H1 (cell line): ENCODE measurements around the gene SH3TC2. TPM values are rescaled to one million over a fixed set of nuclear protein-coding genes. Genes with fewer than 3 reads are reported as not detected.

ENCODE experiments used
- CTCF ChIA-PET: fragments of 300-600 bp; sonication (Branson Sonifier 250); formaldehyde crosslinking; loops from one replicate; lab custom pipeline; 2021; ENCODE audit not compliant: partially characterized antibody; lab: Charles Lee
- POLR2A ChIA-PET: fragments of 300-600 bp; sonication (Branson Sonifier 250); formaldehyde crosslinking; loops from one replicate; lab custom pipeline; 2021; ENCODE audit warnings: inconsistent platforms; ENCODE audit not compliant: partially characterized antibody; lab: Charles Lee
- DNase-seq, 2 experiments: peaks; one replicate each; pipeline versions ENCODE4 v3.0.0 to v3.0.0-alpha.2; 2010 to 2022; ENCODE audit warnings: low spot score in 2 of 2, low read depth in 1 of 2, mixed read lengths in 1 of 2
- FAIRE-seq: peaks from 2 replicates; lab custom pipeline; 2011; peaks lifted over from hg19 to GRCh38; lab: Jason Lieb, UNC
- H2AFZ ChIP-seq: 2 replicates; pipeline ENCODE4 v1.8.1; 2012; ENCODE audit warnings: low read length, inconsistent platforms
- H2AK5ac ChIP-seq: 2 replicates; pipeline ENCODE4 v1.6.1; 2013; ENCODE audit warnings: low read depth, low read length
- H2BK120ac ChIP-seq: replicated peaks from 2 replicates; pipeline ENCODE3; 2013; ENCODE audit warnings: low read depth, low read length, inconsistent platforms
- H2BK12ac ChIP-seq: 2 replicates; pipeline ENCODE4 v1.6.1; 2013; ENCODE audit warnings: low read depth, low read length
- H2BK15ac ChIP-seq: 2 replicates; pipeline ENCODE4 v1.6.1; 2013; ENCODE audit warnings: low read length
- H2BK20ac ChIP-seq: 2 replicates; pipeline ENCODE4 v1.6.1; 2013; ENCODE audit warnings: low read length
- H2BK5ac ChIP-seq: 2 replicates; pipeline ENCODE4 v1.6.1; 2013; ENCODE audit warnings: low read depth, low read length
- H3K14ac ChIP-seq: 2 replicates; pipeline ENCODE4 v1.6.1; 2013; ENCODE audit warnings: inconsistent platforms; ENCODE audit not compliant: insufficient read length
- H3K18ac ChIP-seq: 2 replicates; pipeline ENCODE4 v1.6.1; 2013; ENCODE audit warnings: low read length; ENCODE audit errors: extremely low read depth
- H3K23ac ChIP-seq: 2 replicates; pipeline ENCODE4 v1.6.1; 2013; ENCODE audit warnings: inconsistent platforms; ENCODE audit not compliant: insufficient read length
- H3K23me2 ChIP-seq: 2 replicates; pipeline ENCODE4 v1.6.1; 2013; ENCODE audit warnings: low read depth, low read length
- H3K27ac ChIP-seq: 2 replicates; pipeline ENCODE4 v1.6.1; 2011; ENCODE audit warnings: low read depth, low read length, inconsistent platforms
- H3K27me3 ChIP-seq, 4 experiments: replicated peaks in 1 of 4; 1 replicate in 1 of 4; 2 replicates in 3 of 4; pipeline versions ENCODE4 v1.6.1 to v1.8.1; 2011 to 2013; ENCODE audit warnings: low read length in 3 of 4, mild to moderate bottlenecking in 3 of 4, inconsistent platforms in 2 of 4, mixed read lengths in 2 of 4, moderate library complexity in 1 of 4; ENCODE audit not compliant: control insufficient read depth in 3 of 4, insufficient read depth in 3 of 4; ENCODE audit errors: extremely low read depth in 1 of 4
- H3K36me3 ChIP-seq, 4 experiments: 2 replicates each; pipeline versions ENCODE4 v1.6.1 to v1.8.1; 2011 to 2013; ENCODE audit warnings: mild to moderate bottlenecking in 4 of 4, low read length in 3 of 4, moderate library complexity in 2 of 4, control low read depth in 1 of 4, inconsistent platforms in 1 of 4; ENCODE audit not compliant: insufficient read depth in 4 of 4, control insufficient read depth in 2 of 4
- H3K4ac ChIP-seq: replicated peaks from 2 replicates; pipeline ENCODE3; 2013; ENCODE audit warnings: low read length, low read depth, mixed read lengths, inconsistent platforms; ENCODE audit not compliant: insufficient read length
- H3K4me1 ChIP-seq, 4 experiments: replicated peaks in 1 of 4; 1 replicate in 1 of 4; 2 replicates in 3 of 4; pipeline versions ENCODE4 v1.6.1 to v1.8.1; 2011 to 2013; ENCODE audit warnings: low read length in 3 of 4, inconsistent platforms in 2 of 4, mixed read lengths in 1 of 4; ENCODE audit not compliant: insufficient read depth in 4 of 4, control insufficient read depth in 3 of 4
- H3K4me2 ChIP-seq, 2 experiments: 2 replicates each; pipeline versions ENCODE4 v1.6.1 to v1.8.1; 2011 to 2013; ENCODE audit warnings: low read depth in 2 of 2, low read length in 2 of 2, control low read depth in 1 of 2, inconsistent platforms in 1 of 2, mild to moderate bottlenecking in 1 of 2; ENCODE audit not compliant: insufficient read depth in 1 of 2
- H3K4me3 ChIP-seq, 4 experiments: fragments of 200-600, 300-600 bp in 1 of 4; sonication (generic), shearing (Covaris generic), sonication (Bioruptor Twin) in 1 of 4; 2 replicates each; pipeline versions ENCODE4 v1.5.1 to v1.8.1; 2011 to 2016; ENCODE audit warnings: low read length in 4 of 4, low read depth in 3 of 4, control low read depth in 2 of 4, inconsistent platforms in 2 of 4, mild to moderate bottlenecking in 2 of 4, mixed read lengths in 1 of 4, moderate library complexity in 1 of 4; ENCODE audit not compliant: insufficient read depth in 2 of 4; ENCODE audit errors: extremely low read depth in 1 of 4
- H3K56ac ChIP-seq: replicated peaks from 2 replicates; pipeline ENCODE3; 2013; ENCODE audit warnings: low read depth, mild to moderate bottlenecking, mixed read lengths, low read length, inconsistent platforms; ENCODE audit not compliant: insufficient read length
- H3K79me1 ChIP-seq: 2 replicates; pipeline ENCODE4 v1.6.1; 2013; ENCODE audit warnings: low read depth, low read length, control low read depth
- H3K79me2 ChIP-seq, 2 experiments: 2 replicates each; pipeline versions ENCODE4 v1.6.1 to v1.8.1; 2012 to 2013; ENCODE audit warnings: low read length in 2 of 2, mild to moderate bottlenecking in 2 of 2, inconsistent platforms in 1 of 2; ENCODE audit not compliant: insufficient read depth in 2 of 2, control insufficient read depth in 1 of 2
- H3K9ac ChIP-seq, 4 experiments: replicated peaks in 1 of 4; 1 replicate in 1 of 4; 2 replicates in 3 of 4; pipeline versions ENCODE4 v1.6.1 to v1.8.1; 2011 to 2013; ENCODE audit warnings: low read depth in 3 of 4, low read length in 3 of 4, control low read depth in 2 of 4, mild to moderate bottlenecking in 2 of 4, moderate library complexity in 2 of 4, inconsistent platforms in 1 of 4; ENCODE audit errors: extremely low read depth in 1 of 4
- H3K9me3 ChIP-seq, 2 experiments: 2 replicates each; pipeline versions ENCODE4 v1.6.1 to v1.8.1; 2012 to 2013; ENCODE audit warnings: mild to moderate bottlenecking in 2 of 2, moderate library complexity in 2 of 2, control low read depth in 1 of 2, inconsistent platforms in 1 of 2, low read depth in 1 of 2, low read length in 1 of 2, mixed read lengths in 1 of 2; ENCODE audit not compliant: insufficient read depth in 2 of 2
- H4K20me1 ChIP-seq, 2 experiments: replicated peaks in 1 of 2; 2 replicates each; pipeline versions ENCODE3 to v1.8.1; 2011 to 2013; ENCODE audit warnings: inconsistent platforms in 2 of 2, low read length in 2 of 2, mild to moderate bottlenecking in 1 of 2; ENCODE audit not compliant: insufficient read depth in 2 of 2, control insufficient read depth in 1 of 2
- H4K5ac ChIP-seq: 2 replicates; pipeline ENCODE4 v1.6.1; 2013; ENCODE audit warnings: low read length, low read depth, mixed read lengths, inconsistent platforms; ENCODE audit not compliant: insufficient read length
- H4K8ac ChIP-seq: 2 replicates; pipeline ENCODE4 v1.8.0; 2013; ENCODE audit warnings: mild to moderate bottlenecking, moderate library complexity, low read length, inconsistent platforms; ENCODE audit not compliant: insufficient read depth; ENCODE audit errors: extremely low read depth
- H4K91ac ChIP-seq: replicated peaks from 2 replicates; pipeline ENCODE3; 2013; ENCODE audit warnings: low read length, mixed read lengths, inconsistent platforms; ENCODE audit not compliant: insufficient read length
- CBX5 ChIP-seq: fragments of 300-800, 300-1000 bp; sonication (generic); IDR thresholded peaks from 2 replicates; pipeline ENCODE4 v1.7.1; 2016; ENCODE audit warnings: antibody characterized with exemption, low read length, low read depth
- EP300 ChIP-seq, 2 experiments: IDR thresholded peaks; 1 replicate in 1 of 2; 2 replicates in 1 of 2; pipeline ENCODE4 v1.6.1; 2011 to 2012; ENCODE audit warnings: low read depth in 2 of 2, low read length in 2 of 2, mild to moderate bottlenecking in 2 of 2, borderline replicate concordance in 1 of 2, inconsistent platforms in 1 of 2, moderate library complexity in 1 of 2
- HDAC6 ChIP-seq: IDR thresholded peaks from one replicate; pipeline ENCODE4 v1.7.1; 2012; ENCODE audit warnings: low read depth, mild to moderate bottlenecking, inconsistent platforms, low read length, moderate library complexity
- MAFK ChIP-seq: IDR thresholded peaks from 2 replicates; pipeline ENCODE4 v1.6.1; 2012; ENCODE audit warnings: low read depth, mild to moderate bottlenecking, improper control_type of control experiment, low read length
- PHF8 ChIP-seq: fragments of 200-600 bp; sonication (generic); conservative IDR thresholded peaks from 2 replicates; pipeline ENCODE4 v1.7.1; 2012; ENCODE audit warnings: low read depth, mild to moderate bottlenecking, inconsistent platforms, low read length, moderate library complexity
- RBBP5 ChIP-seq: IDR thresholded peaks from 2 replicates; pipeline ENCODE4 v1.7.1; 2012; ENCODE audit warnings: low read depth, mild to moderate bottlenecking, inconsistent platforms, low read length, moderate library complexity, borderline replicate concordance
- SIX5 ChIP-seq: IDR thresholded peaks from 2 replicates; pipeline ENCODE4 v1.6.1; 2011; ENCODE audit warnings: mild to moderate bottlenecking, low read depth, low read length
- SP1 ChIP-seq: IDR thresholded peaks from 2 replicates; pipeline ENCODE4 v1.6.1; 2011; ENCODE audit warnings: low read depth, low read length
- TAF1 ChIP-seq: IDR thresholded peaks from 2 replicates; pipeline ENCODE4 v1.6.1; 2011; ENCODE audit warnings: mild to moderate bottlenecking, low read depth, low read length
- TAF7 ChIP-seq: optimal IDR thresholded peaks from 2 replicates; pipeline ENCODE3; 2011; ENCODE audit warnings: low read depth, mild to moderate bottlenecking, inconsistent platforms, low read length, moderate library complexity, borderline replicate concordance
- WGBS, 2 experiments: shearing (Covaris generic) in 1 of 2; methylation state at CpG; one replicate each; pipeline versions ENCODE4 v1.1.6 to v1.1.7; 2013 to 2015; ENCODE audit warnings: low lambda C conversion rate in 2 of 2, mixed read lengths in 2 of 2, inconsistent platforms in 1 of 2, low coverage in 1 of 2, missing lambda C conversion rate in 1 of 2; ENCODE audit not compliant: insufficient replicate concordance in 2 of 2, insufficient coverage in 1 of 2, insufficient read length in 1 of 2; ENCODE audit errors: extremely low coverage in 1 of 2, missing lambda C conversion rate in 1 of 2; 5-methylcytosine and 5-hydroxymethylcytosine counted together
- polyA plus RNA-seq, 7 experiments: library from polyadenylated mRNA; depleted of rRNA in 3 of 7; stranded (reverse) in 5 of 7; unstranded in 2 of 7; fragments of >200 nt in 5 of 7; fragments of 200-250 nt in 2 of 7; gene quantifications; 1 replicate in 5 of 7; 2 replicates in 1 of 7; 4 replicates in 1 of 7; pipeline versions ENCODE4 v1.2.1 to v1.2.3, GENCODE V29; 2011 to 2013; ENCODE audit warnings: missing spikeins in 2 of 7, mixed read lengths in 2 of 7
- total RNA-seq: library from RNA; stranded (reverse); fragmentation: NEBNext Ultra II Directional; extraction: Animal tissue kit (Norgen Biotek cat#: 25700); gene quantifications from 2 replicates; pipeline ENCODE4 v1.2.1, GENCODE V29; 2021
- TF ChIP-seq, protein P1 (sequence below): IDR thresholded peaks from 2 replicates; pipeline ENCODE4 v1.6.1; 2011; ENCODE audit warnings: low read length, improper control_type of control experiment
- TF ChIP-seq, protein P2 (sequence below): IDR thresholded peaks from 2 replicates; pipeline ENCODE4 v1.6.1; 2011; ENCODE audit warnings: low read depth, mild to moderate bottlenecking, low read length; ENCODE audit not compliant: insufficient read depth

Gene SH3TC2
- total and polyA plus RNA-seq, 2 of the 8 experiments (the other 6 are each of a cell fraction or from before 2014, with no cell fraction given) = 0.11 to 0.80 TPM

DNA sequence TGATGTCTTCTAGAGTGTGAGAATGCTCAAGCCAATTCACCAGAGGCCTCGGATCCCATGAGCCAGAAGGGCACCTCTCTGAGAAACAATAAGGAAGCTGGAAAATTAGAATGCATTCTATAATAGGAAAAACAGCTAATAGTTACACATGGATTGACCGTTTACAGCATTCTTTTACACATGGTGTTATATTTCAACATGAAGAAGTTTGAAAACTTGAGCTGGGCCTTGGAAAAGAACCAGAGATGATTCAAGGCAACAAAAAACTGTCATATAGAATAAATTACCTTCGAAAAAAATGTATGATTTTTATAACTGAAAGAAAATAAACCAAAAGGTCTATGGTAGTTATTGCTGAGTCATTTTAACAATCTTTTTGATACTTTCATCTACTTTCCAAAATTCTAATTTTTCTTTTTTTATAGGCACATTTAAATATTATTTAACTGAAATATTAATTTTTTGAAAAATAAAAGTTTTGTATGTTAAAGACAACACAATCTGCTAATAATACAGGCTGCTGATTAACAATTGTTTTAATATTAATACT is 6.2 kb downstream of the SH3TC2 start:
- Histone ChIP-seq H3K36me3 (no peaks in the 10 kb centered on the region), H3K4me3 (no peak overlapping the region), H3K14ac (no peak overlapping the region), H2BK12ac (no peak overlapping the region), H2AFZ (no peak overlapping the region), H3K27me3 (no peaks in the 10 kb centered on the region), H2BK15ac (no peak overlapping the region), H3K56ac (no peak overlapping the region), H4K5ac (no peak overlapping the region), H3K18ac (no peak overlapping the region), H3K23me2 (no peaks in the 10 kb centered on the region), H3K79me2 (no peaks in the 10 kb centered on the region), H3K9me3 (peaks cover 9 to 12% of the 10 kb centered on the region in 2 experiments; a peak in 3 of 4 replicates), H3K4ac (no peak overlapping the region), H4K91ac (no peak overlapping the region), H3K9ac (no peak overlapping the region), H2AK5ac (no peak overlapping the region), H2BK120ac (no peak overlapping the region), H3K4me1 (no peaks in the 10 kb centered on the region), H2BK20ac (no peak overlapping the region), H3K79me1 (no peaks in the 10 kb centered on the region), H3K27ac (no peak overlapping the region), H3K23ac (no peak overlapping the region), H3K4me2 (no peak overlapping the region), H4K20me1 (no peaks in the 10 kb centered on the region), H2BK5ac (no peak overlapping the region), H4K8ac (no peak overlapping the region)
- 88% methylated on average over 3 of the region's 3 CpGs; no CpG with 5 or more reads in 1 of the 2 experiments for WGBS, 2 experiments
- FAIRE-seq = no peak
- CTCF ChIA-PET = interaction anchor here (0.9 to 1.8 kb wide), 8 partner anchors 10 to 324 kb away, joined by 3 to 5 read pairs (median 3); no protein-coding TSS in a partner anchor
- POLR2A ChIA-PET = interaction anchor here (1.5 kb wide), 1 partner anchor 11 kb away, joined by 3 read pairs; no protein-coding TSS in a partner anchor
- no peak for DNase-seq
- TF ChIP-seq, protein P1, sequence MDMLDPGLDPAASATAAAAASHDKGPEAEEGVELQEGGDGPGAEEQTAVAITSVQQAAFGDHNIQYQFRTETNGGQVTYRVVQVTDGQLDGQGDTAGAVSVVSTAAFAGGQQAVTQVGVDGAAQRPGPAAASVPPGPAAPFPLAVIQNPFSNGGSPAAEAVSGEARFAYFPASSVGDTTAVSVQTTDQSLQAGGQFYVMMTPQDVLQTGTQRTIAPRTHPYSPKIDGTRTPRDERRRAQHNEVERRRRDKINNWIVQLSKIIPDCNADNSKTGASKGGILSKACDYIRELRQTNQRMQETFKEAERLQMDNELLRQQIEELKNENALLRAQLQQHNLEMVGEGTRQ = no peak
- TF ChIP-seq, protein P2, sequence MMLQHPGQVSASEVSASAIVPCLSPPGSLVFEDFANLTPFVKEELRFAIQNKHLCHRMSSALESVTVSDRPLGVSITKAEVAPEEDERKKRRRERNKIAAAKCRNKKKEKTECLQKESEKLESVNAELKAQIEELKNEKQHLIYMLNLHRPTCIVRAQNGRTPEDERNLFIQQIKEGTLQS = no peak
- TF ChIP-seq EP300 (IDR thresholded peaks at IDR 0.05; ENCODE audit: borderline replicate concordance in 1 of 2, low read depth in 2 of 2, low read length in 2 of 2) (no peak), RBBP5 (no peak), HDAC6 (no peak), TAF7 (no peak), MAFK (no peak), TAF1 (no peak), SP1 (no peak), CBX5 (no peak), PHF8 (no peak), SIX5 (no peak)
